ENCODE measurements around the gene RGS9. TPM values are rescaled to one million over a fixed set of nuclear protein-coding genes. Genes with fewer than 3 reads are reported as not detected.
A peak's percentile ranks its signal among the peaks of the same experiment; 100 is the strongest.

Gene RGS9
- total and polyA plus RNA-seq, 10 of the 15 experiments (the other 5 are each of a cell fraction or from before 2014, with no cell fraction given): 1.1 to 10.6 (median 5.6) TPM

DNA sequence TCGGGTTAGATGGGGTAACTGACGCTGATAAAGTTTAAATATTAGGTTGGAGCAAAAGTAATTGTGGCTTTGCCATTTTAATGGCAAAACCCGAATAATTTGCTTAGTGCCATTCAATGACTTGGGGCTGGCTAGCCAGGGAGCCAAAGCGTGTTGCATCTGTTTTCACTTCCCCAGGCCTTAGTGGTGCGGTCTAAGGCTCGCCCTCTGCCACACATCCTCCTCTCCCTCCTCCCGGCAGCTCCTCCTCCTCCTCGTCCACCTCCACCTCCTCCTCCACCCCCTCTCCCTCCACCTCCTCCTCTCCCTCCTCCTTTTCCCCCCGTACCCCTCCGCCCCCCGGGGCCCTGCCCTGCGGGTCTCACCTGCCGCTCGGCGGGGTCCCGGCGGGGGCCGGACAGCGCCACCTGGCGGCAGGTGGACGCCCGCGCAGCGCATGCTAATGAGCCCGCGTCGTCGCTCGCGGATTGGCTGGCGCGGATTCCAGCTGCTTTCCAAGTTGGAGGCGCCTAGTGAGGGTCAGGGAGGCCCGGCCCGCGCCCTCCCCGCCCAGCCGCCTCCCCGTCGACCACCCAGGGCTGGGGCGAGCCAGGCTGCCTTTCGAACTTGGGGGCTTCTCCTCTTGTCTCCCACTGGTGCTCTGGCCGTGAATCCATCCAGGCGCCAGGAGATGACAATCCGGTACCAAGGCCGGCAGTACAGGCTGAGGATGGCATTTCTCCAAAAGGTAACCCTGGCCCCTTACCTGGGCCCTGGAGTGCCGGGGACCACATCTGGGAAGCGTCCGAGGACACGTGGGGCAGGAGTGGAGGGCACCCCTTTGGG is 36.6 kb upstream of the RGS9 start (continued):
- TF ChIP-seq, protein P1, sequence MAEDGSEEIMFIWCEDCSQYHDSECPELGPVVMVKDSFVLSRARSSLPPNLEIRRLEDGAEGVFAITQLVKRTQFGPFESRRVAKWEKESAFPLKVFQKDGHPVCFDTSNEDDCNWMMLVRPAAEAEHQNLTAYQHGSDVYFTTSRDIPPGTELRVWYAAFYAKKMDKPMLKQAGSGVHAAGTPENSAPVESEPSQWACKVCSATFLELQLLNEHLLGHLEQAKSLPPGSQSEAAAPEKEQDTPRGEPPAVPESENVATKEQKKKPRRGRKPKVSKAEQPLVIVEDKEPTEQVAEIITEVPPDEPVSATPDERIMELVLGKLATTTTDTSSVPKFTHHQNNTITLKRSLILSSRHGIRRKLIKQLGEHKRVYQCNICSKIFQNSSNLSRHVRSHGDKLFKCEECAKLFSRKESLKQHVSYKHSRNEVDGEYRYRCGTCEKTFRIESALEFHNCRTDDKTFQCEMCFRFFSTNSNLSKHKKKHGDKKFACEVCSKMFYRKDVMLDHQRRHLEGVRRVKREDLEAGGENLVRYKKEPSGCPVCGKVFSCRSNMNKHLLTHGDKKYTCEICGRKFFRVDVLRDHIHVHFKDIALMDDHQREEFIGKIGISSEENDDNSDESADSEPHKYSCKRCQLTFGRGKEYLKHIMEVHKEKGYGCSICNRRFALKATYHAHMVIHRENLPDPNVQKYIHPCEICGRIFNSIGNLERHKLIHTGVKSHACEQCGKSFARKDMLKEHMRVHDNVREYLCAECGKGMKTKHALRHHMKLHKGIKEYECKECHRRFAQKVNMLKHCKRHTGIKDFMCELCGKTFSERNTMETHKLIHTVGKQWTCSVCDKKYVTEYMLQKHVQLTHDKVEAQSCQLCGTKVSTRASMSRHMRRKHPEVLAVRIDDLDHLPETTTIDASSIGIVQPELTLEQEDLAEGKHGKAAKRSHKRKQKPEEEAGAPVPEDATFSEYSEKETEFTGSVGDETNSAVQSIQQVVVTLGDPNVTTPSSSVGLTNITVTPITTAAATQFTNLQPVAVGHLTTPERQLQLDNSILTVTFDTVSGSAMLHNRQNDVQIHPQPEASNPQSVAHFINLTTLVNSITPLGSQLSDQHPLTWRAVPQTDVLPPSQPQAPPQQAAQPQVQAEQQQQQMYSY (CRISPR knock-in tag; IDR thresholded peaks at IDR 0.05): no peak
- TF ChIP-seq CBFB (IDR thresholded peaks at IDR 0.05; ENCODE audit: low read depth) (peak; percentile 8; the same call in 1 of the 2 replicates), EP300 (IDR thresholded peaks at IDR 0.05; ENCODE audit: borderline replicate concordance in 1 of 2, control insufficient read depth in 1 of 2, low read depth in 2 of 2, low read length in 2 of 2) (no peak), ZNF217 (IDR thresholded peaks at IDR 0.05) (no peak; the same call in 1 of the 2 replicates), SREBF2 (IDR thresholded peaks at IDR 0.05; ENCODE audit: low read length) (no peak), NFYB (IDR thresholded peaks at IDR 0.05; ENCODE audit: insufficient read depth, low read depth, low read length) (peak; percentile 52; the same call in 1 of the 2 replicates), EGR1 (IDR thresholded peaks at IDR 0.05; ENCODE audit: borderline replicate concordance in 1 of 2, low read depth in 2 of 2, low read length in 2 of 2) (peak in 1 of 2 experiments; percentile 66; a peak in 2 of 3 replicates), CHD2 (IDR thresholded peaks at IDR 0.05; ENCODE audit: borderline replicate concordance, low read depth, low read length) (no peak), MAX (IDR thresholded peaks at IDR 0.05; ENCODE audit: low read depth, low read length) (no peak)

Data from GM12878 (cell line).